ENCODE results near the gene XRCC3. TPM values are rescaled to one million over a fixed set of nuclear protein-coding genes. Genes with fewer than 3 reads are reported as not detected.

XRCC3 gene
- total and polyA plus RNA-seq, 10 of the 15 experiments (the other 5 are each of a cell fraction or from before 2014, with no cell fraction given) = 0.37 to 52.0 (median 26.8) TPM

DNA sequence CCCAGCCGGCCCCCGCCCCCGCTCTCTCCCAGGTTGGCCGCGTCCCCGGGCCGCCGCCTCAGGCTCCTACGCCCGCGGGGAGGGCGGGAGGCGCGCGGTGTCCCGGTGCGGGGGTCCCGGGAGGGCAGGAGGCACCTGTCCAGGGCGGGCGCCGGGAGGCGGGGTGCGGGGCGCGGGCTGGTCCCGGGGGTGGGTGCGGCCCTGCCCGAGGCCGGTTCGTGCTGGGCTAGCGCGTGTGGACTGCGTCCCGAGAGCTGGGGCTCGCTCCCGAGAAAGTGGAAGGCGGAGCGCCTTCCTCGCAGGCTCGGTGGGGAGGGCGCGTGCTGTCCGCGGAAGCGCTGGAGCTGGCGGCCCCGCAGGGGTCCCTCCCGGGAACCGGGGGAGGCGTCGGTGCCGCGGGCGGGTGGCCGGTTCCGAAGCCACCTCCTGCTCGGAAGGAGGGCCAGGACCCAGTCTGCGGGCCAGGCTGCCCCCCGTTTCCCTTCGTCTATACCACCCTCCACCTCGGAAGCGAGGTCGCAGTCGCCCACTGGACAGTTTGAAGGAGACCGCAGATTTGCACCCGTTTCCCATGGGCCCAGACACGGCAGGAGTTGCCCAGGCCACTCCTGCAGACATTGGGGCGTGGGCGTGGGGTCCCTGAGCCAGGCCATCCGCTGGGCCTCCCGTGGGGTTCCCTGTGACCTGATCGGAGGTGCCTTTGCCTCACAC is 995 bp upstream of the XRCC3 start:
- Histone ChIP-seq H3K4me3 (peak overlapping the region; percentile 88), H3K9ac (ENCODE audit: control insufficient read depth, insufficient read depth, low read length) (peak overlapping the region; percentile 27), H3K27me3 (replicated peaks in 1 of 2; ENCODE audit: control insufficient read depth in 2 of 2, insufficient read depth in 2 of 2, low read length in 1 of 2) (no peaks in the 10 kb centered on the region), H3K4me2 (ENCODE audit: control insufficient read depth, insufficient read depth) (peak overlapping the region; percentile 78), H3K9me3 (replicated peaks; ENCODE audit: control insufficient read depth, insufficient read depth, low read length) (no peaks in the 10 kb centered on the region), H2AFZ (ENCODE audit: control insufficient read depth, low read depth, low read length) (no peak overlapping the region; the same call in 1 of the 2 replicates), H4K20me1 (ENCODE audit: control insufficient read depth, insufficient read depth) (no peaks in the 10 kb centered on the region), H3K79me2 (ENCODE audit: control insufficient read depth, insufficient read depth, low read length) (peaks cover 42% of the 10 kb centered on the region), H3K27ac (ENCODE audit: control insufficient read depth, insufficient read depth) (peak overlapping the region; percentile 34), H3K4me1 (ENCODE audit: control insufficient read depth, insufficient read depth, low read length) (peaks cover 4% of the 10 kb centered on the region; the same call in 1 of the 2 replicates), H3K36me3 (ENCODE audit: control insufficient read depth in 2 of 2, insufficient read depth in 2 of 2, low read length in 1 of 2) (peaks cover 0 to 6% of the 10 kb centered on the region in 2 experiments; a peak in 2 of 4 replicates)
- ChIA-PET SMC1A (ENCODE audit: uncharacterized antibody, unreplicated experiment) (no interaction called here), POLR2A (interaction anchor here (0.6 to 1.0 kb wide), 3 partner anchors 26 to 91 kb away, joined by 3 read pairs; no protein-coding TSS in a partner anchor), CTCF (interaction anchor here (0.6 to 0.7 kb wide), 2 partner anchors 90 to 105 kb away, joined by 3 read pairs; no protein-coding TSS in a partner anchor), RAD21 (ENCODE audit: unreplicated experiment) (interaction anchor here (1.0 to 2.4 kb wide), 5 partner anchors 25 to 147 kb away, joined by 3 to 9 read pairs (median 4); no protein-coding TSS in a partner anchor)
- no peak for FAIRE-seq
- no peak for ATAC-seq
- BruUV-seq (replicated peaks) = no TSS peak
- WGBS (ENCODE audit: insufficient coverage, insufficient replicate concordance, low lambda C conversion rate, missing lambda C conversion rate) = under 1% methylated on average over 36 of the region's 72 CpGs
- TF ChIP-seq RUNX3 (IDR thresholded peaks at IDR 0.05; ENCODE audit: low read length) (0 out of 2 replicates have a peak, but pooled peaks have one; percentile 17), CHD1 (IDR thresholded peaks at IDR 0.05; ENCODE audit: low read depth, low read length) (no peak), CBFB (IDR thresholded peaks at IDR 0.05; ENCODE audit: low read depth) (no peak), IKZF1 (conservative IDR thresholded peaks at IDR 0.05) (0 out of 2 replicates have a peak, but pooled peaks have one; percentile 23), LARP7 (IDR thresholded peaks at IDR 0.05) (0 out of 2 replicates have a peak, but pooled peaks have one; percentile 21), GATAD2B (conservative IDR thresholded peaks at IDR 0.05; ENCODE audit: low read depth) (peak; percentile 13; the same call in 1 of the 2 replicates), EED (IDR thresholded peaks at IDR 0.05; ENCODE audit: low read depth) (no peak), SMAD5 (IDR thresholded peaks at IDR 0.05; ENCODE audit: low read depth) (no peak), EGR1 (IDR thresholded peaks at IDR 0.05; ENCODE audit: borderline replicate concordance in 1 of 2, low read depth in 2 of 2, low read length in 2 of 2) (peak in 1 of 2 experiments; percentile 46; a peak in 1 of 3 replicates), BHLHE40 (IDR thresholded peaks at IDR 0.05; ENCODE audit: borderline replicate concordance in 1 of 2, low read depth in 2 of 2, low read length in 1 of 2) (peak in 1 of 2 experiments; percentile 23; a peak in 2 of 4 replicates), EP300 (IDR thresholded peaks at IDR 0.05; ENCODE audit: borderline replicate concordance in 1 of 2, control insufficient read depth in 1 of 2, low read depth in 2 of 2, low read length in 2 of 2) (no peak)
- in situ Hi-C loops (cut with MboI) (no loop called here), intact Hi-C loops (cut with micrococcal nuclease; ENCODE audit: unreplicated experiment) (no loop called here)
- DNase-seq (ENCODE audit: low read depth, low spot score) = no peak
